Keratinocyte (primary cell): ENCODE measurements around the gene ATP5MC2.

Experiments
- CTCF ChIP-seq, 3 experiments: IDR thresholded peaks in 1 of 3; conservative IDR thresholded peaks in 1 of 3; optimal IDR thresholded peaks in 1 of 3; 2 replicates in 2 of 3; 3 replicates in 1 of 3; pipeline versions ENCODE3 to v1.5.1; 2011; ENCODE audit warnings: low read length in 3 of 3, mild to moderate bottlenecking in 3 of 3, moderate library complexity in 2 of 3, control low read depth in 1 of 3, inconsistent platforms in 1 of 3; ENCODE audit not compliant: insufficient read depth in 2 of 3; ENCODE audit errors: extremely low read depth in 1 of 3
- EZH2 ChIP-seq: IDR thresholded peaks from one replicate; pipeline ENCODE4 v1.6.1; 2012; ENCODE audit warnings: inconsistent platforms, mild to moderate bottlenecking, low read length, moderate library complexity

DNA sequence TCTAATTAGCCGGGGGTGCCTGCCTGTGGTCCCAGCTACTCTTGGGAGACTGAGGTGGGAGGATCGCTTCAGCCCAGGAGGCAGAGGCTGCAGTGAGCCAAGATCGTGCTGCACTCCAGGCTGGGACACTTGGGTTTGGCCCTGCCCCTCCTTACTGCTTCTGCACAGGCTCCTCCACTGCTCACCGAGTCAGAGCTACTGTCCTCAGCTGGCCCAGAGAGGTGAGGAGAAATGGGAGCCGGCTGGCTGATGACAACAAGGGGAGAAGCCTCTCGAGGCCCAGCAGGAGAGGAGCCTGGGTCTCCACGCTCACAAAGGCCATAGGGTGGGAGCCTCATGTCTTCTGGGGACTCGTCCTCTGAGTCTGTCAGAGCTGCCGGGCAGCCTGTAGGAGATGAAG, 37.6 kb upstream of the ATP5MC2 start:
- TF ChIP-seq CTCF (optimal IDR thresholded peaks at IDR 0.05 in 1 of 3, IDR thresholded peaks at IDR 0.05 in 1 of 3, conservative IDR thresholded peaks at IDR 0.05 in 1 of 3; ENCODE audit: extremely low read depth in 1 of 3, insufficient read depth in 2 of 3, low read length in 3 of 3) (no peak), EZH2 (no peak)
